GM12878 (cell line): ENCODE measurements around the gene THBS3. TPM values are rescaled to one million over a fixed set of nuclear protein-coding genes. Genes with fewer than 3 reads are reported as not detected.

Experiments used
- ASH2L ChIP-seq: fragments of 300-600, 200-600 bp; sonication (generic); IDR thresholded peaks from 2 replicates; pipeline ENCODE4 v1.6.1; 2017; ENCODE audit warnings: low read depth, mild to moderate bottlenecking, borderline replicate concordance
- CHD1 ChIP-seq: IDR thresholded peaks from 2 replicates; pipeline ENCODE4 v1.6.1; 2012; ENCODE audit warnings: low read depth, low read length, improper control_type of control experiment
- EP300 ChIP-seq, 2 experiments: fragments of 150-350 bp in 1 of 2; IDR thresholded peaks; 2 replicates each; pipeline ENCODE4 v1.6.1; 2011 to 2012; ENCODE audit warnings: low read depth in 2 of 2, low read length in 2 of 2, borderline replicate concordance in 1 of 2, improper control_type of control experiment in 1 of 2, inconsistent platforms in 1 of 2; ENCODE audit not compliant: control insufficient read depth in 1 of 2
- MTA2 ChIP-seq: fragments of 450-650 bp; IDR thresholded peaks from 2 replicates; pipeline ENCODE4 v1.6.1; 2016; ENCODE audit warnings: low read depth, mild to moderate bottlenecking, moderate library complexity
- NFYA ChIP-seq: IDR thresholded peaks from 2 replicates; pipeline ENCODE4 v1.6.1; 2011; ENCODE audit warnings: low read depth, mild to moderate bottlenecking, low read length, improper control_type of control experiment, borderline replicate concordance
- ZNF622 ChIP-seq: fragments of 450-650 bp; IDR thresholded peaks from 2 replicates; pipeline ENCODE4 v1.6.1; 2017; ENCODE audit warnings: mild to moderate bottlenecking, inconsistent platforms
- polyA plus RNA-seq, 11 experiments: library from polyadenylated mRNA; depleted of rRNA in 4 of 11; unstranded in 6 of 11; stranded (reverse) in 5 of 11; fragments of >200 nt; fragmentation: Nextera tagmentation in 4 of 11; fragmentation: Illumina TruSeq in 1 of 11; extraction: Ambion mirVana in 4 of 11; extraction: Trizol in 1 of 11; gene quantifications; 1 replicate in 1 of 11; 2 replicates in 10 of 11; pipeline versions ENCODE4 v1.2.1 to v1.2.3, GENCODE V29; 2011 to 2016; ENCODE audit warnings: inconsistent platforms in 2 of 11, missing spikeins in 2 of 11, low read depth in 1 of 11
- total RNA-seq, 4 experiments: library from RNA; depleted of rRNA in 3 of 4; stranded (reverse); fragments of >200 nt in 3 of 4; fragmentation: Illumina TruSeq in 1 of 4; extraction: Trizol in 1 of 4; gene quantifications; 2 replicates each; pipeline versions ENCODE4 v1.2.1 to v1.2.3, GENCODE V29; 2013 to 2021
- TF ChIP-seq, protein P1 (sequence below): IDR thresholded peaks from 2 replicates; pipeline ENCODE4 v1.6.1; 2012; ENCODE audit warnings: low read depth, low read length, improper control_type of control experiment
- TF ChIP-seq, protein P2 (sequence below): IDR thresholded peaks from 2 replicates; pipeline ENCODE4 v1.6.1; 2012; ENCODE audit warnings: low read depth, low read length, improper control_type of control experiment
- TF ChIP-seq, protein P3 (sequence below): fragments of 450-650 bp; formaldehyde crosslinking; IDR thresholded peaks from 2 replicates; pipeline ENCODE4 v1.5.0; 2022; ENCODE audit warnings: mild to moderate bottlenecking, missing genetic modification characterization
- TF ChIP-seq, protein P4 (sequence below): IDR thresholded peaks from 2 replicates; pipeline ENCODE4 v1.6.1; 2011; ENCODE audit warnings: low read depth, low read length, improper control_type of control experiment, borderline replicate concordance
- TF ChIP-seq, protein P5 (sequence below): fragments of 450-650 bp; IDR thresholded peaks from 2 replicates; pipeline ENCODE4 v1.6.1; 2016; ENCODE audit warnings: mild to moderate bottlenecking
- TF ChIP-seq, protein P6 (sequence below): IDR thresholded peaks from 2 replicates; pipeline ENCODE4 v1.6.1; 2011; ENCODE audit warnings: borderline replicate concordance, low read depth, mild to moderate bottlenecking, moderate library complexity, mixed read lengths, low read length; ENCODE audit not compliant: insufficient read depth; ENCODE audit errors: extremely low read length

Gene THBS3
- total and polyA plus RNA-seq, 10 of the 15 experiments (the other 5 are each of a cell fraction or from before 2014, with no cell fraction given) = 0.66 to 3.6 (median 2.0) TPM

DNA sequence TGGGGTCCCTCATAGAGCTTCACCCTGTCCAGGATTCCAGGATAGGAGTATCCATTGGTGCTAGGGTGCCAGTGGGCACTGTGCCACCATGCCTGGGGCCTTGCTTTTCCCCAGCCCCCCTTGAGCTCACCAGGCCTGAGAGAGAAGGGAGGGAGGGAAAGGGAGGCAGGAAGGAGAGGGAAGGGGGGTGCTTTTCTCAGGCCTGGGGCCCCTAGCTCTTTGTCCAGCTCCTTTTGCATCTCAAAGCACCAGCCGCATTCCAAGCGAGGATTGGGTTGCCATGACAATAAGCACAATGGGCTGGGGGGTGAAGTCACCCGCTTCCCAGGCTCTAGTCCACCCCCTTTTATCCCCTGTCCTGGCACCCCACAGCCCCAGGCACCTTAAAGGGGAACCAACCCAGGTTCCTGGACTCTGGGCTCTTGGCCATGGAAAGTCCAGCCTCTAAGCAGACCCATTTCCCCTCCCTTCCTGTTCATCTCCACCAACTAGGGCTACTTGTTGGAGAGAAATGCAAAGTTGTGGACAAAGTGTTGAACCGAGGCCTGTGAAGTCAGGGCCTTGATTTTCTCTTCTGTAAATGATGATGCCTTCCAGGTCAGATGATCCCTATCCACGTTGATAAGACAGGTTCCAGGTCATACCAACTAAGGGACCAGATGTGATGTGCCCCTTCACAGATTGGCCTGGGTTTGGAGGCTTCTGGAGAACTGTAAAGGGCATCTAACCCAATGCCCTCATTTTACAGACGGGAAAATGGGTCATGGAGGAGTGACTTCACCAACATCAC, 11.4 kb downstream of the THBS3 start (continued):
- TF ChIP-seq MTA2 = no peak
- TF ChIP-seq EP300 (IDR thresholded peaks at IDR 0.05; ENCODE audit: borderline replicate concordance in 1 of 2, control insufficient read depth in 1 of 2, low read depth in 2 of 2, low read length in 2 of 2) = no peak
- TF ChIP-seq, protein P1, sequence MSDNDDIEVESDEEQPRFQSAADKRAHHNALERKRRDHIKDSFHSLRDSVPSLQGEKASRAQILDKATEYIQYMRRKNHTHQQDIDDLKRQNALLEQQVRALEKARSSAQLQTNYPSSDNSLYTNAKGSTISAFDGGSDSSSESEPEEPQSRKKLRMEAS = no peak
- TF ChIP-seq, protein P2, sequence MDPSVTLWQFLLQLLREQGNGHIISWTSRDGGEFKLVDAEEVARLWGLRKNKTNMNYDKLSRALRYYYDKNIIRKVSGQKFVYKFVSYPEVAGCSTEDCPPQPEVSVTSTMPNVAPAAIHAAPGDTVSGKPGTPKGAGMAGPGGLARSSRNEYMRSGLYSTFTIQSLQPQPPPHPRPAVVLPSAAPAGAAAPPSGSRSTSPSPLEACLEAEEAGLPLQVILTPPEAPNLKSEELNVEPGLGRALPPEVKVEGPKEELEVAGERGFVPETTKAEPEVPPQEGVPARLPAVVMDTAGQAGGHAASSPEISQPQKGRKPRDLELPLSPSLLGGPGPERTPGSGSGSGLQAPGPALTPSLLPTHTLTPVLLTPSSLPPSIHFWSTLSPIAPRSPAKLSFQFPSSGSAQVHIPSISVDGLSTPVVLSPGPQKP = no peak
- TF ChIP-seq, protein P3, sequence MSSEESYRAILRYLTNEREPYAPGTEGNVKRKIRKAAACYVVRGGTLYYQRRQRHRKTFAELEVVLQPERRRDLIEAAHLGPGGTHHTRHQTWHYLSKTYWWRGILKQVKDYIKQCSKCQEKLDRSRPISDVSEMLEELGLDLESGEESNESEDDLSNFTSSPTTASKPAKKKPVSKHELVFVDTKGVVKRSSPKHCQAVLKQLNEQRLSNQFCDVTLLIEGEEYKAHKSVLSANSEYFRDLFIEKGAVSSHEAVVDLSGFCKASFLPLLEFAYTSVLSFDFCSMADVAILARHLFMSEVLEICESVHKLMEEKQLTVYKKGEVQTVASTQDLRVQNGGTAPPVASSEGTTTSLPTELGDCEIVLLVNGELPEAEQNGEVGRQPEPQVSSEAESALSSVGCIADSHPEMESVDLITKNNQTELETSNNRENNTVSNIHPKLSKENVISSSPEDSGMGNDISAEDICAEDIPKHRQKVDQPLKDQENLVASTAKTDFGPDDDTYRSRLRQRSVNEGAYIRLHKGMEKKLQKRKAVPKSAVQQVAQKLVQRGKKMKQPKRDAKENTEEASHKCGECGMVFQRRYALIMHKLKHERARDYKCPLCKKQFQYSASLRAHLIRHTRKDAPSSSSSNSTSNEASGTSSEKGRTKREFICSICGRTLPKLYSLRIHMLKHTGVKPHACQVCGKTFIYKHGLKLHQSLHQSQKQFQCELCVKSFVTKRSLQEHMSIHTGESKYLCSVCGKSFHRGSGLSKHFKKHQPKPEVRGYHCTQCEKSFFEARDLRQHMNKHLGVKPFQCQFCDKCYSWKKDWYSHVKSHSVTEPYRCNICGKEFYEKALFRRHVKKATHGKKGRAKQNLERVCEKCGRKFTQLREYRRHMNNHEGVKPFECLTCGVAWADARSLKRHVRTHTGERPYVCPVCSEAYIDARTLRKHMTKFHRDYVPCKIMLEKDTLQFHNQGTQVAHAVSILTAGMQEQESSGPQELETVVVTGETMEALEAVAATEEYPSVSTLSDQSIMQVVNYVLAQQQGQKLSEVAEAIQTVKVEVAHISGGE (CRISPR knock-in tag) = no peak
- TF ChIP-seq, protein P4, sequence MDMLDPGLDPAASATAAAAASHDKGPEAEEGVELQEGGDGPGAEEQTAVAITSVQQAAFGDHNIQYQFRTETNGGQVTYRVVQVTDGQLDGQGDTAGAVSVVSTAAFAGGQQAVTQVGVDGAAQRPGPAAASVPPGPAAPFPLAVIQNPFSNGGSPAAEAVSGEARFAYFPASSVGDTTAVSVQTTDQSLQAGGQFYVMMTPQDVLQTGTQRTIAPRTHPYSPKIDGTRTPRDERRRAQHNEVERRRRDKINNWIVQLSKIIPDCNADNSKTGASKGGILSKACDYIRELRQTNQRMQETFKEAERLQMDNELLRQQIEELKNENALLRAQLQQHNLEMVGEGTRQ = no peak
- TF ChIP-seq ZNF622 = no peak
- no peak for TF ChIP-seq ASH2L
- TF ChIP-seq, protein P5, sequence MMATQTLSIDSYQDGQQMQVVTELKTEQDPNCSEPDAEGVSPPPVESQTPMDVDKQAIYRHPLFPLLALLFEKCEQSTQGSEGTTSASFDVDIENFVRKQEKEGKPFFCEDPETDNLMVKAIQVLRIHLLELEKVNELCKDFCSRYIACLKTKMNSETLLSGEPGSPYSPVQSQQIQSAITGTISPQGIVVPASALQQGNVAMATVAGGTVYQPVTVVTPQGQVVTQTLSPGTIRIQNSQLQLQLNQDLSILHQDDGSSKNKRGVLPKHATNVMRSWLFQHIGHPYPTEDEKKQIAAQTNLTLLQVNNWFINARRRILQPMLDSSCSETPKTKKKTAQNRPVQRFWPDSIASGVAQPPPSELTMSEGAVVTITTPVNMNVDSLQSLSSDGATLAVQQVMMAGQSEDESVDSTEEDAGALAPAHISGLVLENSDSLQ = no peak
- TF ChIP-seq, protein P6, sequence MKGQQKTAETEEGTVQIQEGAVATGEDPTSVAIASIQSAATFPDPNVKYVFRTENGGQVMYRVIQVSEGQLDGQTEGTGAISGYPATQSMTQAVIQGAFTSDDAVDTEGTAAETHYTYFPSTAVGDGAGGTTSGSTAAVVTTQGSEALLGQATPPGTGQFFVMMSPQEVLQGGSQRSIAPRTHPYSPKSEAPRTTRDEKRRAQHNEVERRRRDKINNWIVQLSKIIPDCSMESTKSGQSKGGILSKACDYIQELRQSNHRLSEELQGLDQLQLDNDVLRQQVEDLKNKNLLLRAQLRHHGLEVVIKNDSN = no peak
- no peak for TF ChIP-seq NFYA
- TF ChIP-seq CHD1 = no peak
